H1 (cell line): ENCODE data around the gene KRTAP1-5. TPM values are rescaled to one million over a fixed set of nuclear protein-coding genes. Genes with fewer than 3 reads are reported as not detected.

Experiments used
- CTCF ChIA-PET: fragments of 300-600 bp; sonication (Branson Sonifier 250); formaldehyde crosslinking; loops from one replicate; lab custom pipeline; 2021; ENCODE audit not compliant: partially characterized antibody; lab: Charles Lee
- POLR2A ChIA-PET: fragments of 300-600 bp; sonication (Branson Sonifier 250); formaldehyde crosslinking; loops from one replicate; lab custom pipeline; 2021; ENCODE audit warnings: inconsistent platforms; ENCODE audit not compliant: partially characterized antibody; lab: Charles Lee
- DNase-seq, 2 experiments: peaks; one replicate each; pipeline versions ENCODE4 v3.0.0 to v3.0.0-alpha.2; 2010 to 2022; ENCODE audit warnings: low spot score in 2 of 2, low read depth in 1 of 2, mixed read lengths in 1 of 2
- FAIRE-seq: peaks from 2 replicates; lab custom pipeline; 2011; peaks lifted over from hg19 to GRCh38; lab: Jason Lieb, UNC
- H2AFZ ChIP-seq: 2 replicates; pipeline ENCODE4 v1.8.1; 2012; ENCODE audit warnings: low read length, inconsistent platforms
- H2AK5ac ChIP-seq: 2 replicates; pipeline ENCODE4 v1.6.1; 2013; ENCODE audit warnings: low read depth, low read length
- H2BK120ac ChIP-seq: replicated peaks from 2 replicates; pipeline ENCODE3; 2013; ENCODE audit warnings: low read depth, low read length, inconsistent platforms
- H2BK12ac ChIP-seq: 2 replicates; pipeline ENCODE4 v1.6.1; 2013; ENCODE audit warnings: low read depth, low read length
- H2BK15ac ChIP-seq: 2 replicates; pipeline ENCODE4 v1.6.1; 2013; ENCODE audit warnings: low read length
- H2BK20ac ChIP-seq: 2 replicates; pipeline ENCODE4 v1.6.1; 2013; ENCODE audit warnings: low read length
- H2BK5ac ChIP-seq: 2 replicates; pipeline ENCODE4 v1.6.1; 2013; ENCODE audit warnings: low read depth, low read length
- H3K14ac ChIP-seq: 2 replicates; pipeline ENCODE4 v1.6.1; 2013; ENCODE audit warnings: inconsistent platforms; ENCODE audit not compliant: insufficient read length
- H3K18ac ChIP-seq: 2 replicates; pipeline ENCODE4 v1.6.1; 2013; ENCODE audit warnings: low read length; ENCODE audit errors: extremely low read depth
- H3K23ac ChIP-seq: 2 replicates; pipeline ENCODE4 v1.6.1; 2013; ENCODE audit warnings: inconsistent platforms; ENCODE audit not compliant: insufficient read length
- H3K23me2 ChIP-seq: 2 replicates; pipeline ENCODE4 v1.6.1; 2013; ENCODE audit warnings: low read depth, low read length
- H3K27ac ChIP-seq: 2 replicates; pipeline ENCODE4 v1.6.1; 2011; ENCODE audit warnings: low read depth, low read length, inconsistent platforms
- H3K27me3 ChIP-seq, 4 experiments: replicated peaks in 1 of 4; 1 replicate in 1 of 4; 2 replicates in 3 of 4; pipeline versions ENCODE4 v1.6.1 to v1.8.1; 2011 to 2013; ENCODE audit warnings: low read length in 3 of 4, mild to moderate bottlenecking in 3 of 4, inconsistent platforms in 2 of 4, mixed read lengths in 2 of 4, moderate library complexity in 1 of 4; ENCODE audit not compliant: control insufficient read depth in 3 of 4, insufficient read depth in 3 of 4; ENCODE audit errors: extremely low read depth in 1 of 4
- H3K36me3 ChIP-seq, 4 experiments: 2 replicates each; pipeline versions ENCODE4 v1.6.1 to v1.8.1; 2011 to 2013; ENCODE audit warnings: mild to moderate bottlenecking in 4 of 4, low read length in 3 of 4, moderate library complexity in 2 of 4, control low read depth in 1 of 4, inconsistent platforms in 1 of 4; ENCODE audit not compliant: insufficient read depth in 4 of 4, control insufficient read depth in 2 of 4
- H3K4ac ChIP-seq: replicated peaks from 2 replicates; pipeline ENCODE3; 2013; ENCODE audit warnings: low read length, low read depth, mixed read lengths, inconsistent platforms; ENCODE audit not compliant: insufficient read length
- H3K4me1 ChIP-seq, 4 experiments: replicated peaks in 1 of 4; 1 replicate in 1 of 4; 2 replicates in 3 of 4; pipeline versions ENCODE4 v1.6.1 to v1.8.1; 2011 to 2013; ENCODE audit warnings: low read length in 3 of 4, inconsistent platforms in 2 of 4, mixed read lengths in 1 of 4; ENCODE audit not compliant: insufficient read depth in 4 of 4, control insufficient read depth in 3 of 4
- H3K4me2 ChIP-seq, 2 experiments: 2 replicates each; pipeline versions ENCODE4 v1.6.1 to v1.8.1; 2011 to 2013; ENCODE audit warnings: low read depth in 2 of 2, low read length in 2 of 2, control low read depth in 1 of 2, inconsistent platforms in 1 of 2, mild to moderate bottlenecking in 1 of 2; ENCODE audit not compliant: insufficient read depth in 1 of 2
- H3K4me3 ChIP-seq, 4 experiments: fragments of 200-600, 300-600 bp in 1 of 4; sonication (generic), shearing (Covaris generic), sonication (Bioruptor Twin) in 1 of 4; 2 replicates each; pipeline versions ENCODE4 v1.5.1 to v1.8.1; 2011 to 2016; ENCODE audit warnings: low read length in 4 of 4, low read depth in 3 of 4, control low read depth in 2 of 4, inconsistent platforms in 2 of 4, mild to moderate bottlenecking in 2 of 4, mixed read lengths in 1 of 4, moderate library complexity in 1 of 4; ENCODE audit not compliant: insufficient read depth in 2 of 4; ENCODE audit errors: extremely low read depth in 1 of 4
- H3K56ac ChIP-seq: replicated peaks from 2 replicates; pipeline ENCODE3; 2013; ENCODE audit warnings: low read depth, mild to moderate bottlenecking, mixed read lengths, low read length, inconsistent platforms; ENCODE audit not compliant: insufficient read length
- H3K79me1 ChIP-seq: 2 replicates; pipeline ENCODE4 v1.6.1; 2013; ENCODE audit warnings: low read depth, low read length, control low read depth
- H3K79me2 ChIP-seq, 2 experiments: 2 replicates each; pipeline versions ENCODE4 v1.6.1 to v1.8.1; 2012 to 2013; ENCODE audit warnings: low read length in 2 of 2, mild to moderate bottlenecking in 2 of 2, inconsistent platforms in 1 of 2; ENCODE audit not compliant: insufficient read depth in 2 of 2, control insufficient read depth in 1 of 2
- H3K9ac ChIP-seq, 4 experiments: replicated peaks in 1 of 4; 1 replicate in 1 of 4; 2 replicates in 3 of 4; pipeline versions ENCODE4 v1.6.1 to v1.8.1; 2011 to 2013; ENCODE audit warnings: low read depth in 3 of 4, low read length in 3 of 4, control low read depth in 2 of 4, mild to moderate bottlenecking in 2 of 4, moderate library complexity in 2 of 4, inconsistent platforms in 1 of 4; ENCODE audit errors: extremely low read depth in 1 of 4
- H3K9me3 ChIP-seq, 2 experiments: 2 replicates each; pipeline versions ENCODE4 v1.6.1 to v1.8.1; 2012 to 2013; ENCODE audit warnings: mild to moderate bottlenecking in 2 of 2, moderate library complexity in 2 of 2, control low read depth in 1 of 2, inconsistent platforms in 1 of 2, low read depth in 1 of 2, low read length in 1 of 2, mixed read lengths in 1 of 2; ENCODE audit not compliant: insufficient read depth in 2 of 2
- H4K20me1 ChIP-seq, 2 experiments: replicated peaks in 1 of 2; 2 replicates each; pipeline versions ENCODE3 to v1.8.1; 2011 to 2013; ENCODE audit warnings: inconsistent platforms in 2 of 2, low read length in 2 of 2, mild to moderate bottlenecking in 1 of 2; ENCODE audit not compliant: insufficient read depth in 2 of 2, control insufficient read depth in 1 of 2
- H4K5ac ChIP-seq: 2 replicates; pipeline ENCODE4 v1.6.1; 2013; ENCODE audit warnings: low read length, low read depth, mixed read lengths, inconsistent platforms; ENCODE audit not compliant: insufficient read length
- H4K8ac ChIP-seq: 2 replicates; pipeline ENCODE4 v1.8.0; 2013; ENCODE audit warnings: mild to moderate bottlenecking, moderate library complexity, low read length, inconsistent platforms; ENCODE audit not compliant: insufficient read depth; ENCODE audit errors: extremely low read depth
- H4K91ac ChIP-seq: replicated peaks from 2 replicates; pipeline ENCODE3; 2013; ENCODE audit warnings: low read length, mixed read lengths, inconsistent platforms; ENCODE audit not compliant: insufficient read length
- TEAD4 ChIP-seq: IDR thresholded peaks from 2 replicates; pipeline ENCODE4 v1.6.1; 2012; ENCODE audit warnings: low read depth, low read length, inconsistent platforms, mixed read lengths
- whole genome bisulfite sequencing, 2 experiments: shearing (Covaris generic) in 1 of 2; methylation state at CpG; one replicate each; pipeline versions ENCODE4 v1.1.6 to v1.1.7; 2013 to 2015; ENCODE audit warnings: low lambda C conversion rate in 2 of 2, mixed read lengths in 2 of 2, inconsistent platforms in 1 of 2, low coverage in 1 of 2, missing lambda C conversion rate in 1 of 2; ENCODE audit not compliant: insufficient replicate concordance in 2 of 2, insufficient coverage in 1 of 2, insufficient read length in 1 of 2; ENCODE audit errors: extremely low coverage in 1 of 2, missing lambda C conversion rate in 1 of 2; 5-methylcytosine and 5-hydroxymethylcytosine counted together
- polyA plus RNA-seq, 7 experiments: library from polyadenylated mRNA; depleted of rRNA in 3 of 7; stranded (reverse) in 5 of 7; unstranded in 2 of 7; fragments of >200 nt in 5 of 7; fragments of 200-250 nt in 2 of 7; gene quantifications; 1 replicate in 5 of 7; 2 replicates in 1 of 7; 4 replicates in 1 of 7; pipeline versions ENCODE4 v1.2.1 to v1.2.3, GENCODE V29; 2011 to 2013; ENCODE audit warnings: missing spikeins in 2 of 7, mixed read lengths in 2 of 7
- total RNA-seq: library from RNA; stranded (reverse); fragmentation: NEBNext Ultra II Directional; extraction: Animal tissue kit (Norgen Biotek cat#: 25700); gene quantifications from 2 replicates; pipeline ENCODE4 v1.2.1, GENCODE V29; 2021

Gene KRTAP1-5
- total and polyA plus RNA-seq, 2 of the 8 experiments (the other 6 are each of a cell fraction or from before 2014, with no cell fraction given), result not detected

DNA sequence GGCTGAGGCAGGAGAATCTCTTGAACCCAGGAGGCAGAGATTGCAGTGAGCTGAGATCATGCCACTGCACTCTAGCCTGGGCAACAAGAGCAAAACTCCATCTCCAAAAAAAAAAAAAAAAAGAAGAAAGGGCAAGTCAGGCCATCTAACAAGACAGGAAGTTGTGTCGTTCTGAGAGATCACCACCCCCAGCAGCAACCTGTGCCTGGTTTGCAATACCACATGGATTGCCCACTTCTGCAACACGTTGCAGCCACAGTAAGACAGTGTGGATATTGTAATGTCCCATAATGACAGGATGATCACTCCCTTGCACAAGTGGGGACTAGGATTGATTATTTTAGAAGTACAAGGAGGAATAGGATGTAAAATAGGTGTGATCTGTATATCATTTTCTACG, 42.0 kb upstream of the KRTAP1-5 start:
- Histone ChIP-seq H3K9me3 (no peaks in the 10 kb centered on the region), H3K4me2 (no peak overlapping the region), H4K20me1 (no peaks in the 10 kb centered on the region), H2BK5ac (no peak overlapping the region), H2AK5ac (no peak overlapping the region), H2BK120ac (no peak overlapping the region), H4K91ac (no peak overlapping the region), H2BK15ac (no peak overlapping the region), H3K18ac (no peak overlapping the region), H3K27ac (no peak overlapping the region), H4K5ac (no peak overlapping the region), H3K36me3 (no peaks in the 10 kb centered on the region), H3K79me2 (no peaks in the 10 kb centered on the region), H3K23ac (no peak overlapping the region), H3K79me1 (no peaks in the 10 kb centered on the region), H4K8ac (no peak overlapping the region), H3K4me1 (no peaks in the 10 kb centered on the region), H3K23me2 (no peaks in the 10 kb centered on the region), H2BK20ac (no peak overlapping the region), H2AFZ (no peak overlapping the region), H3K56ac (no peak overlapping the region), H3K14ac (no peak overlapping the region), H3K4ac (no peak overlapping the region), H3K9ac (no peak overlapping the region), H3K27me3 (no peaks in the 10 kb centered on the region), H3K4me3 (no peak overlapping the region), H2BK12ac (no peak overlapping the region)
- DNase-seq, result no peak
- no peak for FAIRE-seq
- POLR2A ChIA-PET, result no interaction called here
- WGBS, 2 experiments, result 82% methylated on average over 3 of the region's 3 CpGs; no CpG with 5 or more reads in 1 of the 2 experiments
- CTCF ChIA-PET, result no interaction called here
- TF ChIP-seq TEAD4, result no peak
